WTC11 (cell line): Measurements from ENCODE around the gene NHLRC2. TPM values are rescaled to one million over a fixed set of nuclear protein-coding genes. Genes with fewer than 3 reads are reported as not detected.

Source experiments
- ATAC-seq: fragments of 200-7000 bp; cut with Tn5 transposase; 2 replicates; pipeline ENCODE4 v1.10.0; 2021; ENCODE audit warnings: mild to moderate bottlenecking, moderate library complexity
- CTCF ChIA-PET: fragments of 300-600 bp; sonication (Branson Sonifier 250); formaldehyde crosslinking; loops from one replicate; lab custom pipeline; 2021; ENCODE audit warnings: antibody characterized with exemption; lab: Charles Lee
- POLR2A ChIA-PET: fragments of 350-600 bp; sonication (Branson Sonifier 250); formaldehyde crosslinking; loops from one replicate; lab custom pipeline; 2021; ENCODE audit warnings: antibody characterized with exemption; lab: Charles Lee
- DNase-seq: peaks from one replicate; pipeline ENCODE4 v3.0.0; 2021; ENCODE audit warnings: low spot score
- H3K27ac Mint-ChIP-seq: 2 replicates; pipeline ENCODE4 v1.8.0; 2021; ENCODE audit warnings: mixed read lengths
- H3K27me3 Mint-ChIP-seq: 2 replicates; pipeline ENCODE4 v1.8.0; 2021; ENCODE audit warnings: low read depth, mild to moderate bottlenecking, moderate library complexity, mixed read lengths
- H3K36me3 Mint-ChIP-seq: 2 replicates; pipeline ENCODE4 v1.8.0; 2021; ENCODE audit warnings: mixed read lengths
- H3K4me1 Mint-ChIP-seq: 2 replicates; pipeline ENCODE4 v1.8.0; 2022; ENCODE audit warnings: mixed read lengths
- H3K4me3 Mint-ChIP-seq: 2 replicates; pipeline ENCODE4 v1.8.0; 2021; ENCODE audit warnings: mild to moderate bottlenecking, moderate library complexity, mixed read lengths
- H3K9me3 Mint-ChIP-seq: 2 replicates; pipeline ENCODE4 v1.8.0; 2021; ENCODE audit warnings: mixed read lengths
- ARID4B ChIP-seq: sonication (generic); formaldehyde crosslinking; IDR thresholded peaks from 2 replicates; pipeline ENCODE4 v1.8.0; 2023; ENCODE audit warnings: missing genetic modification reagents, mild to moderate bottlenecking, borderline replicate concordance
- CREB1 ChIP-seq: sonication (generic); formaldehyde crosslinking; IDR thresholded peaks from 2 replicates; pipeline ENCODE4 v1.8.0; 2023; ENCODE audit warnings: mild to moderate bottlenecking, missing genetic modification reagents
- CTCF ChIP-seq: fragments of 200-600 bp; IDR thresholded peaks from 2 replicates; pipeline ENCODE4 v1.8.0; 2022; ENCODE audit warnings: antibody characterized with exemption
- E2F5 ChIP-seq: sonication (generic); formaldehyde crosslinking; IDR thresholded peaks from 2 replicates; pipeline ENCODE4 v1.8.1; 2022; ENCODE audit warnings: mild to moderate bottlenecking, moderate library complexity, missing genetic modification reagents
- ELF4 ChIP-seq: sonication (generic); formaldehyde crosslinking; IDR thresholded peaks from 2 replicates; pipeline ENCODE4 v1.8.1; 2022; ENCODE audit warnings: low read depth, mild to moderate bottlenecking, moderate library complexity, missing genetic modification reagents
- ERG ChIP-seq: fragments of 250-450 bp; sonication (Bioruptor Pico); IDR thresholded peaks from 2 replicates; pipeline ENCODE4 v1.8.0; 2021; ENCODE audit warnings: mild to moderate bottlenecking
- ESRRA ChIP-seq: sonication (generic); formaldehyde crosslinking; IDR thresholded peaks from 2 replicates; pipeline ENCODE4 v1.8.1; 2022; ENCODE audit warnings: mild to moderate bottlenecking, missing genetic modification reagents, borderline replicate concordance
- FOXP1 ChIP-seq: sonication (generic); formaldehyde crosslinking; IDR thresholded peaks from 2 replicates; pipeline ENCODE4 v1.8.0; 2022; ENCODE audit warnings: missing genetic modification reagents, mild to moderate bottlenecking, moderate library complexity, borderline replicate concordance
- FOXP4 ChIP-seq: sonication (generic); formaldehyde crosslinking; IDR thresholded peaks from 2 replicates; pipeline ENCODE4 v1.8.0; 2022; ENCODE audit warnings: mild to moderate bottlenecking, missing genetic modification reagents
- GABPB1 ChIP-seq: sonication (generic); formaldehyde crosslinking; IDR thresholded peaks from 2 replicates; pipeline ENCODE4 v1.8.1; 2023; ENCODE audit warnings: mild to moderate bottlenecking, missing genetic modification reagents
- GTF2I ChIP-seq: fragments of 250-450 bp; sonication (Bioruptor Pico); conservative IDR thresholded peaks from 2 replicates; pipeline ENCODE4 v1.4.0; 2021; ENCODE audit warnings: mild to moderate bottlenecking
- IRF2 ChIP-seq: sonication (generic); formaldehyde crosslinking; IDR thresholded peaks from 2 replicates; pipeline ENCODE4 v1.8.0; 2022; ENCODE audit warnings: low read depth, missing genetic modification reagents, borderline replicate concordance
- MYBL2 ChIP-seq: sonication (generic); formaldehyde crosslinking; IDR thresholded peaks from 2 replicates; pipeline ENCODE4 v1.8.1; 2023; ENCODE audit warnings: mild to moderate bottlenecking, moderate library complexity, missing genetic modification reagents
- NFE2L1 ChIP-seq: sonication (generic); formaldehyde crosslinking; IDR thresholded peaks from 2 replicates; pipeline ENCODE4 v1.8.1; 2023; ENCODE audit warnings: missing genetic modification reagents
- RELA ChIP-seq: sonication (generic); formaldehyde crosslinking; IDR thresholded peaks from 2 replicates; pipeline ENCODE4 v1.8.1; 2022; ENCODE audit warnings: missing genetic modification reagents, mild to moderate bottlenecking, borderline replicate concordance
- SMAD4 ChIP-seq: sonication (generic); formaldehyde crosslinking; IDR thresholded peaks from 2 replicates; pipeline ENCODE4 v1.8.0; 2022; ENCODE audit warnings: mild to moderate bottlenecking, missing genetic modification reagents
- SP1 ChIP-seq: sonication (generic); formaldehyde crosslinking; conservative IDR thresholded peaks from 2 replicates; pipeline ENCODE4 v1.8.1; 2022; ENCODE audit warnings: missing genetic modification reagents
- TEAD4 ChIP-seq: sonication (generic); formaldehyde crosslinking; IDR thresholded peaks from 2 replicates; pipeline ENCODE4 v1.8.0; 2022; ENCODE audit warnings: mild to moderate bottlenecking, missing genetic modification reagents
- TP53 ChIP-seq: sonication (generic); formaldehyde crosslinking; IDR thresholded peaks from 2 replicates; pipeline ENCODE4 v1.8.1; 2023; ENCODE audit warnings: mild to moderate bottlenecking, missing genetic modification reagents
- USF2 ChIP-seq: sonication (generic); formaldehyde crosslinking; IDR thresholded peaks from 2 replicates; pipeline ENCODE4 v1.8.1; 2023; ENCODE audit warnings: mild to moderate bottlenecking, missing genetic modification reagents, moderate library complexity
- ZNF138 ChIP-seq: sonication (generic); formaldehyde crosslinking; conservative IDR thresholded peaks from 2 replicates; pipeline ENCODE4 v1.8.1; 2022; ENCODE audit warnings: mild to moderate bottlenecking, moderate library complexity, missing genetic modification reagents
- ZNF317 ChIP-seq: sonication (generic); formaldehyde crosslinking; IDR thresholded peaks from 2 replicates; pipeline ENCODE4 v1.8.1; 2023; ENCODE audit warnings: low read depth, mild to moderate bottlenecking, moderate library complexity, missing genetic modification reagents, borderline replicate concordance
- total RNA-seq: library from RNA; stranded (reverse); gene quantifications from 3 replicates; pipeline ENCODE4 v1.2.3, GENCODE V29; 2021

Gene NHLRC2
- total RNA-seq, 1 experiment from 2014 or later, result 37.9 TPM

- TF ChIP-seq FOXP4 (CRISPR knock-in tag) (peak; percentile 38; the same call in 1 of the 2 replicates), FOXP1 (CRISPR knock-in tag) (peak; percentile 70; the same call in 1 of the 2 replicates), IRF2 (CRISPR knock-in tag) (no peak), E2F5 (CRISPR knock-in tag) (0 out of 2 replicates have a peak, but pooled peaks have one; percentile 47), SMAD4 (no peak), MYBL2 (CRISPR knock-in tag) (0 out of 2 replicates have a peak, but pooled peaks have one; percentile 31), ZNF138 (0 out of 2 replicates have a peak, but pooled peaks have one; percentile 28), SP1 (CRISPR knock-in tag) (0 out of 2 replicates have a peak, but pooled peaks have one; percentile 10)
These were observed 514 bp downstream of the NHLRC2 start (continued) for GRCh38 chr10:113854761-113855588.

GRCh38 chr10:113856563-113856962 is 2.1 kb downstream of the NHLRC2 start:
- H3K27me3 Mint-ChIP-seq, result no peaks in the 10 kb centered on the region
- H3K27ac Mint-ChIP-seq, result no peak overlapping the region
- no peak for ATAC-seq
- no peaks in the 10 kb centered on the region for H3K9me3 Mint-ChIP-seq
- H3K4me1 Mint-ChIP-seq, result peaks cover 25% of the 10 kb centered on the region
- ChIA-PET CTCF (interaction anchor here (0.7 kb wide), 1 partner anchor 222 kb away, joined by 3 read pairs; no protein-coding TSS in a partner anchor), POLR2A (no interaction called here)
- DNase-seq, result no peak
- H3K36me3 Mint-ChIP-seq, result peaks cover 29% of the 10 kb centered on the region
- H3K4me3 Mint-ChIP-seq, result peak overlapping the region; percentile 96
- TF ChIP-seq ARID4B (CRISPR knock-in tag), result no peak
- no peak for TF ChIP-seq ESRRA (CRISPR knock-in tag)
- no peak for TF ChIP-seq CTCF
- TF ChIP-seq ERG (CRISPR knock-in tag), result no peak
- TF ChIP-seq USF2 (CRISPR knock-in tag), result no peak
- TF ChIP-seq GTF2I (CRISPR knock-in tag), result no peak
- TF ChIP-seq ELF4, result no peak
- no peak for TF ChIP-seq GABPB1
- no peak for TF ChIP-seq RELA (CRISPR knock-in tag)
- TF ChIP-seq TEAD4, result no peak
- TF ChIP-seq NFE2L1, result no peak
- TF ChIP-seq CREB1 (CRISPR knock-in tag), result no peak
- no peak for TF ChIP-seq ZNF317 (CRISPR knock-in tag)
- no peak for TF ChIP-seq FOXP4 (CRISPR knock-in tag)
- no peak for TF ChIP-seq TP53 (CRISPR knock-in tag)
